Measurements from ENCODE around the gene MYRF. TPM values are rescaled to one million over a fixed set of nuclear protein-coding genes. Genes with fewer than 3 reads are reported as not detected.

Gene MYRF
- total and polyA plus RNA-seq, 2 donors (not counting 3 experiments of a cell fraction or from before 2014, with no cell fraction given): 0.82 to 0.98 TPM

DNA sequence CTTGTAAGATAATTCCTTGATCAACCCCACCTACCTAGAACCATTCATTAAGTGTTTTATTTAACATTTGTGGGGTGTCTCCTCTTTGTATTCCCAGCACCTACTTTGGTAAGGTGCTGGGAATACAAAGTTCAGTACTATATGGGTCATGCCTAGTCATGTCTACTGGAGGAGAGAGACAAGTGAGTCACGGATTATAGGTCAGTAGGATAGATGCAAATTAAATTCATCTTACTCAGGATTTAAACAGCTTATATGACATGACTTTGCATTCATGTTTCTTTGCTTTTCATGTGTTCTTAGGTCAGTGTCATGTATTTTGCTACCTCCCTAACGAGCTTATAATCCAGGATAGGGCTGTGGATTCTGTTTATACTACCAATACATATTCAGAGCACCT is 67.7 kb downstream of the MYRF start:
- no peaks in the 10 kb centered on the region for H4K20me1 ChIP-seq (replicated peaks; ENCODE audit: control insufficient read depth, extremely low read depth, insufficient read depth, low read length)
- H3K27ac ChIP-seq (ENCODE audit: insufficient read depth, low read depth, low read length): no peak overlapping the region
- POLR2A ChIA-PET: no interaction called here
- no peak overlapping the region for H3K4me2 ChIP-seq (ENCODE audit: insufficient read depth, low read length)
- no peak overlapping the region for H2AFZ ChIP-seq (ENCODE audit: low read depth, low read length)
- intact Hi-C loops (cut with micrococcal nuclease): no loop called here
- no peaks in the 10 kb centered on the region for H3K27me3 ChIP-seq (ENCODE audit: control insufficient read depth in 2 of 2, insufficient read depth in 2 of 2, low read length in 2 of 2)
- no peaks in the 10 kb centered on the region for H3K9me3 ChIP-seq (replicated peaks; ENCODE audit: control insufficient read depth, insufficient read depth, low read length)
- peaks cover 0 to 2% of the 10 kb centered on the region in 2 experiments for H3K36me3 ChIP-seq (ENCODE audit: control insufficient read depth in 2 of 2, extremely low read depth in 1 of 2, insufficient read depth in 2 of 2, low read length in 2 of 2)
- dilution Hi-C loops (cut with MboI; ENCODE audit: extremely low pct_ligation_motif_present, low sequenced_read_pairs): no loop called here
- DNase-seq (ENCODE audit: low read depth, low spot score) (no peak), FAIRE-seq (no peak)
- BruUV-seq (replicated peaks): no TSS peak
- peaks cover 15% of the 10 kb centered on the region for H3K4me1 ChIP-seq (ENCODE audit: control insufficient read depth, extremely low read depth, insufficient read depth, low read length)
- H3K9me1 ChIP-seq (replicated peaks; ENCODE audit: control insufficient read depth, extremely low read depth, insufficient read depth, low read length): no peaks in the 10 kb centered on the region
- H3K9ac ChIP-seq (replicated peaks; ENCODE audit: extremely low read depth, insufficient read depth, low read length): no peak overlapping the region
- peaks cover 19% of the 10 kb centered on the region for H3K79me2 ChIP-seq (ENCODE audit: control insufficient read depth, insufficient read depth, low read length)
- no peak overlapping the region for H3K4me3 ChIP-seq (replicated peaks in 1 of 3; ENCODE audit: insufficient read depth in 1 of 3, low read depth in 1 of 3, low read length in 3 of 3)
- CTCF ChIA-PET: interaction anchor here (0.9 to 1.1 kb wide), 5 partner anchors 8 to 288 kb away, joined by 3 to 4 read pairs (median 3); partner anchors contain the start of gene FADS2
- TF ChIP-seq EZH2 (IDR thresholded peaks at IDR 0.05; ENCODE audit: borderline replicate concordance, low read depth, low read length, severe bottlenecking) (no peak), GATA2 (IDR thresholded peaks at IDR 0.05; ENCODE audit: insufficient read depth, insufficient read length, low read depth, low read length) (no peak), POLR2AphosphoS5 (IDR thresholded peaks at IDR 0.05; ENCODE audit: insufficient read depth, low read depth, low read length) (no peak), FOS (IDR thresholded peaks at IDR 0.05; ENCODE audit: borderline replicate concordance, insufficient read depth, low read length) (peak; percentile 34), POLR2A (IDR thresholded peaks at IDR 0.05; ENCODE audit: low read depth, low read length) (no peak), MYC (IDR thresholded peaks at IDR 0.05; ENCODE audit: low read depth, low read length) (no peak), JUN (IDR thresholded peaks at IDR 0.05; ENCODE audit: borderline replicate concordance, insufficient read depth, insufficient read length, low read depth) (peak; percentile 15)
- TF ChIP-seq, protein P1, sequence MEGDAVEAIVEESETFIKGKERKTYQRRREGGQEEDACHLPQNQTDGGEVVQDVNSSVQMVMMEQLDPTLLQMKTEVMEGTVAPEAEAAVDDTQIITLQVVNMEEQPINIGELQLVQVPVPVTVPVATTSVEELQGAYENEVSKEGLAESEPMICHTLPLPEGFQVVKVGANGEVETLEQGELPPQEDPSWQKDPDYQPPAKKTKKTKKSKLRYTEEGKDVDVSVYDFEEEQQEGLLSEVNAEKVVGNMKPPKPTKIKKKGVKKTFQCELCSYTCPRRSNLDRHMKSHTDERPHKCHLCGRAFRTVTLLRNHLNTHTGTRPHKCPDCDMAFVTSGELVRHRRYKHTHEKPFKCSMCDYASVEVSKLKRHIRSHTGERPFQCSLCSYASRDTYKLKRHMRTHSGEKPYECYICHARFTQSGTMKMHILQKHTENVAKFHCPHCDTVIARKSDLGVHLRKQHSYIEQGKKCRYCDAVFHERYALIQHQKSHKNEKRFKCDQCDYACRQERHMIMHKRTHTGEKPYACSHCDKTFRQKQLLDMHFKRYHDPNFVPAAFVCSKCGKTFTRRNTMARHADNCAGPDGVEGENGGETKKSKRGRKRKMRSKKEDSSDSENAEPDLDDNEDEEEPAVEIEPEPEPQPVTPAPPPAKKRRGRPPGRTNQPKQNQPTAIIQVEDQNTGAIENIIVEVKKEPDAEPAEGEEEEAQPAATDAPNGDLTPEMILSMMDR (IDR thresholded peaks at IDR 0.05; ENCODE audit: extremely low read depth in 1 of 2, insufficient read depth in 1 of 2, low read depth in 1 of 2, low read length in 2 of 2): no peak
- TF ChIP-seq, protein P2, sequence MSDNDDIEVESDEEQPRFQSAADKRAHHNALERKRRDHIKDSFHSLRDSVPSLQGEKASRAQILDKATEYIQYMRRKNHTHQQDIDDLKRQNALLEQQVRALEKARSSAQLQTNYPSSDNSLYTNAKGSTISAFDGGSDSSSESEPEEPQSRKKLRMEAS (IDR thresholded peaks at IDR 0.05; ENCODE audit: insufficient read depth, insufficient read length): no peak
